T47D (cell line): ENCODE data around the gene DENND4A.
"Not testable (repeated sequence)": the region's sequence is repeated elsewhere in the genome, so short reads cannot be mapped to it uniquely, and the experiment has no call there.

Source experiments
- DNase-seq, 2 experiments: peaks; one replicate each; pipeline versions ENCODE4 v3.0.0 to v3.0.0-alpha.2; 2011 to 2012; ENCODE audit warnings: low read depth in 1 of 2, low spot score in 1 of 2
- JUND ChIP-seq: IDR thresholded peaks from 2 replicates; pipeline ENCODE4 v1.6.1; 2012; ENCODE audit warnings: low read depth
- in situ Hi-C: cut with HindIII; loops from 2 replicates; pipeline ENCODE4 v1.10.0; 2016; ENCODE audit warnings: low sequenced_read_pairs, low pct_unique_long_range_greater_than_20kb

DENND4A gene

GRCh38 chr15:65618560-65619109, 173.5 kb downstream of the DENND4A start:
- no peak for DNase-seq
- no peak for TF ChIP-seq JUND
- in situ Hi-C loops, result no loop called here

GRCh38 chr15:65615887-65616286, 176.2 kb downstream of the DENND4A start:
- in situ Hi-C loops, result not testable (repeated sequence)

GRCh38 chr15:65612949-65613744, 178.9 kb downstream of the DENND4A start:
- no peak for TF ChIP-seq JUND
- DNase-seq, result no peak
- in situ Hi-C loops, result no loop called here

More at GRCh38 chr15:65615887-65616286, 176.2 kb downstream of the DENND4A start:
- DNase-seq, result not testable (repeated sequence)

- DNase-seq, result no peak
- no peak for TF ChIP-seq JUND
- in situ Hi-C loops, result no loop called here
These were observed 179.5 kb downstream of the DENND4A start for GRCh38 chr15:65612616-65612946.

- in situ Hi-C loops, result no loop called here
- no peak for DNase-seq
- no peak for TF ChIP-seq JUND
These were observed 180.0 kb downstream of the DENND4A start for GRCh38 chr15:65611888-65612615.

- in situ Hi-C loops, result no loop called here
- no peak for TF ChIP-seq JUND
- DNase-seq, result peak; percentile 93 to 98
These were observed 181.0 kb downstream of the DENND4A start, which contains the start of gene INTS14 for GRCh38 chr15:65610871-65611718. TSS of gene INTS14 (minus strand) at chr15:65611131. CDS start at chr15:65607380, 3,751 bp downstream.
